GF-D8 (cell line): ENCODE measurements around the gene RPUSD3.
A peak's percentile ranks its signal among the peaks of the same experiment; 100 is the strongest.
"Not testable (repeated sequence)": the region's sequence is repeated elsewhere in the genome, so short reads cannot be mapped to it uniquely, and the experiment has no call there.

Source experiments
- DNase-seq: peaks from one replicate; lab custom pipeline; 2025; lab: John Stamatoyannopoulos, UW

RPUSD3 gene

DNA sequence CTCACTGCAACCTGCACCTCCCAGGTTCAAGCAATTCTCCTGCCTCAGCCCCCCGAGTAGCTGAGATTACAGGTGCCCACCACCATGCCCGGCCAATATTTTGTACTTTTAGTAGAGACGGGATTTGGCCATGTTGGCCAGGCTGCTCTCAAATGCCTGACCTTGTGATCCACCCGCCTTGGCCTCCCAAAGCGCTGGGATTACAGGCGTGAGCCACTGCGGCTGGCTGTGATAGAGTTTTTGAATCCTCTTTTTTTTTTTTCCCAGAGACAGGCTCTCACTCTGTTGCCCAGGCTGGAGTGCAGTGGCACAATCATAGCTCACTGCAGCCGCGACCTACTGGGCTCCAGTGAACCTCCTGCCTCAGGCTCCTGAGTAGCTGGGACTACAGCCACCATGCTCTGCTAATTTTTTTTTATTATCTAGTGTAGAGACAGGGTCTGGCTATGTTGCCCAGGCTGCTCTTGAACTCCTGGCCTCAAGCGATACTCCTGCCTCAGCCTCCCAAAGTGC lies 21.4 kb upstream of the RPUSD3 start:
- DNase-seq: not testable (repeated sequence)

DNA sequence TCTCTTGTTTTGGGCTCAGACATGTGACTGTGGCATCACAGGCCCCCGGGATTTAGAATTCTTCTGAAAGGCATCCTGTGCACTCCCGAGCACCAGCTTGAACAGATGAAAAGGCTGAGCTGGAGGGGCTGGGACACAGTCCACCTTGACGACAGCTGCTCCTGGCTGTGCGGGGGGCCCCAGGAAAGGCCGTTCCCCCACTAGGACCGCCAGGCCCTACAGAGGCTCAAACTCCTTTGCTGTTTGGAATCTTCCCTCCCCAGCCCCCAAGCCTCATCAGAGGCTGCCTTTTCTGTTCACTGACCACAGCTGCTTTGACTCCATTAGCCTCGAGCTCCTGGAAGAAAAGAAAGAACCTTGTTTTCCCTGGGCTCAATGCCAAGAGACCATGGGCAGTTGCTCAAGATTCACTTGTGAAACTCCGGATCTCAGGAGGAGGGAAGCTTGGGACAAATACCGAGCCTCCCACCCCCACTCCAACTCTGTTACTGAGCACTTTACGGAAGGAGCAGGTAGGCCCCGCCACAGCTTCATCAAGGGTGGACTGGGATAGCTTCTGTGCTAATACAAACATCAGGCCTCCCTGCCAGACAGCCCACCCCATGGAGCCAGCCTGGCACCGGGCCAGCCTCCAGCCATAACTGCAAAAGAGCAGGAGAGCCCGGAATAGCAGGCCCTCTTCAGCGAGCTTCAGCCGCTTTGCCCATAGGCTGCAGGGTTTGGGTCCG lies 20.6 kb upstream of the RPUSD3 start:
- no peak for DNase-seq

DNA sequence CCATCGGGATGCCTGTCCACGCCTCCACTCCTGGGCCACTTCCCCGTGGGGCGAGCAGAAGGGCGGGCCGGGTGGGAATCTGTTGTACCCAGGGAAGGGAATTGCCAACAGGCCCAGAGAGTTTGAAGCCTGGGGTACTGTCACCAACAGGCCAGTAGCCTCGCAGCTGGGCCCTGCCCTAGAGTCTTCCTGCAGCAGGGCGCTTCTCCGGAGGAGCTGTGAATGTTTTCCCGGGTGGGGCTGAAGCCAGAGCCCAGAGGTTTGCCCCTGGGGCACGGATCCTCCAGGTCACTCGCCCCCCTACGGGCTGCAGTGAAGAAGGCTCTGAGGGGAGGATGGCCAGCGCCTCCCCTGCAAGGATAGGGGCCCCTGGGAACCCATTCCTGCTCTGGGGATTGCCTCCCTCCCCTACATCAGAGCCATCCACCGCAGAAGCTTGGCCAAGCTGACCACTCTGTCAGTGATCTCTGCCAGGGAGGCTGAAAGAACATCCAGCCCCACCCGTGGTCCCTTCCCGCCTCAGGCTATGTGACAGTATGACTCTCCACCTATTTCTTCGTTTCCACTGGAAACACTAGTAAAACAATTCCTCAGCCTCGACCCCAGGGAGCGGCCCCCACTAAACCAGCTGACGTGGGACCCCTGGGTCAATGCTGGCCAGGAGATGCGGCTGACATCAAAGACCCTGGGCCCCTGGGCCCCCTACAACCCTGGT lies 19.4 kb upstream of the RPUSD3 start:
- no peak for DNase-seq

DNA sequence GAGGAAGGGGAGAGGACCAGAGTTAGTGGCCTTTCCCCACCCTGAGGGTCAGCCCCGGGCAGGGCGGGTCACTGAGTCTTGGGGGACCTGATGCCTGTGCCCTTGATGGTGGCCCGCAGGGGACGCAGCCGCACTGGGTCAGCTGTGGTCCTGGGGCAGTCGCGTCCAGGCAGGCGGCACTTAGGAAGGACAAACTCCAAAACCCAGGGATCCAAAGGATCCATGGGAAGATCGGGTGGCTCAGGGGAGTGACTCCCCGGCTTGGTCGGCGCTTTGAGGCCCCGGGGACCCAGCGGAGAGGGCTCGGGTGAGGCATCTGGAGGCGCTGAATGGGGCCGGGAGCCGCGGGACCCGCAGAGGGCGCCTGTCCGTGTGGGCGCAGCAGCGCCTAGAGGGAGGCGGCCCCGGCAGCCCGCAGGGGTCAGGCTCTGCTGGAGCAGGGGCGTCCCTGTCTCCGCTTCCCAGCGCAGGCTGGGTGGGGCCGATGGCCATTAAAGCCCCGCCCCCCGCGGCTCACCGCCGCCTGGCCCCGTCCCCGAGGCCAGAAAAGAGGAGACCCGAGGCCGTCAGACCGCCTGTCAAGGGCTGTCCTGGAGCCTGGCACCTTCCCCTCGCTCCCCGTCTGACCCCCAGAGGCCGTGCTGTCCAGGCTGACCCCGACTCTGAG lies 18.7 kb upstream of the RPUSD3 start:
- DNase-seq: no peak

DNA sequence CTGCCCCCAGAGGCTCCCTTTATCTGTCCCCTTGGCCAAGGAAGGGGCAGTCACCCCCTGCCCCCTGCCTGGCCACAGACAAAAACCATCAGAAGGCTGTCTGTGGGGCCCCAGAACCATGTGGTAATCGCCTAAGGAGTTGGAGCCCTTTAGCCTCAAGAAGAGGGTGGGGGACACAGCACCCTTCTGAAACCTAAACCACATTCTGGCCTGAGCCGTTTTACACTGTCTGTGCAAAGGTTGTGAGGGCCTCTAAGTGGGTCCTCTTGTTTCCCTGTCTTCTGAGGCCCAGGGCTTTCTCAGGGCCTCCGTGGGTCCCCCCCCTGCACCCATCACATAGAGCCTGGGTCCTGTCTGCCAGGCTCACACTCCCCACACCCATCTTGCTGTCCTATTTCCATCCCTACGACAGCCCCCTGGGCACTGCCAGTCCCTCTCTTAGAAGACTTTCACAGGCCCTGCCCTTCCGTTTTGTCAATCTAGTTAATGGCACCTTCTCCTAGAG lies 17.9 kb upstream of the RPUSD3 start:
- DNase-seq: no peak

DNA sequence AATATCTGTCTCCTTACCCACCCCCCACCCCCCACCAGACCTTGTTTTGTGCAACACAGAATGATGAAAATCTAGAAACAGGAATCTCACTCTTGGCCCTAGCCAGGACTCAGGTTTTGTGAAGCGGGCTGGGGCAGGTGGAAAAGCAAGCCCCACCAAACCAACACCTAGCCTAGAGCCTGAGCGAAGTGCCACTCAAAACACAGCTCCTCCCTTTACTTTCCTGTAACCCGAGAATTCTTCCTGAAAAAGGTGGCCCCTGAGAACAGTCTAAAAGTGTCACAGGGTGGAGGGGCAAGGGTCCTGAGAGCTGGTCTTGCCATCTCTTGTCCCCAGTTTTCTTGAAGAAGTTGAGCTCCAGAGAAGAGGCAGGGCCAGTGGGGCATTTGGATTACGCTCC lies 17.4 kb upstream of the RPUSD3 start:
- no peak for DNase-seq

DNA sequence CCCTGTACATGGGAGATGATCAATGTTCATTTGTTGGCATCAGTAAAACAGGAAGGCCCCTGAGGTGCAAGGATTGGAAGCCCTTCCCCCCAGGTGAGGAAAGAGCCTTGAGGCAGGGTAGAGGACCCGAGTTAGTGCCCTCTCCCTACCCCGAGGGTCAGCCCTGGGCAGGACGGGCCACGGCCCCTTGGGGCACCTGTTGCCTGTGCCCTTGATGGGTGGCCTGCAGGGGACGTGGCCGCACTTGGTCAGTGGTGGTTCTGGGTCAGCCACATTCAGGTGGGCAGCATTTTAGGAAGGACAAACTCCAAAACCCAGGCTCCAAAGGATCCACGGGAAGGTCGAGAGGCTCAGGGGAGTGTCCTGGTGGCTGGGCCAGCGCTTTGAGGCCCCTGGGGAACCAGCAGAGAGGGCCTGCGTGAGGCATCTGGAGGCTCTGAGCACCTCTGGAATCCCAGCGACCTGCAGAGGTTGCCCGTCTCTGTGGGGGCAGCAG lies 15.8 kb upstream of the RPUSD3 start:
- no peak for DNase-seq

DNA sequence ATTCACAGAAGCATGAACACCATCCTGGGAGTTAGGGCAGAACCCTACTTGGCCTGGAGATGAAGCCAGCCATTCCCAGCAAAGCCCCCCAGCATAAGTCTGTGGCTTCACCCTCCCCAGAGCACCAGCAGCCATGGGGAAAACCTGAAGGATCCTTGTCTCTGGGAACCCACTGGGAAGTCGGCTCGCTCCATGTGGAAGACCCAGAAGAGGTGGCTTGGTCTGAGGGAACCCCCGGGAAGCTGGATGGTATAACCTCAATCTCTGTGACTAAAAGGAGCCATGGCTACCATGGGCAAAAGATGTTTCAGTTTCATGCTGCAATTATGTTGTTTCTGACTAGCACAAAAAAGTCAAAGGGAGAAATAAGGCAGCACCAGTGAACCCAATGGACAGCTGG lies 11.8 kb upstream of the RPUSD3 start:
- DNase-seq: no peak

DNA sequence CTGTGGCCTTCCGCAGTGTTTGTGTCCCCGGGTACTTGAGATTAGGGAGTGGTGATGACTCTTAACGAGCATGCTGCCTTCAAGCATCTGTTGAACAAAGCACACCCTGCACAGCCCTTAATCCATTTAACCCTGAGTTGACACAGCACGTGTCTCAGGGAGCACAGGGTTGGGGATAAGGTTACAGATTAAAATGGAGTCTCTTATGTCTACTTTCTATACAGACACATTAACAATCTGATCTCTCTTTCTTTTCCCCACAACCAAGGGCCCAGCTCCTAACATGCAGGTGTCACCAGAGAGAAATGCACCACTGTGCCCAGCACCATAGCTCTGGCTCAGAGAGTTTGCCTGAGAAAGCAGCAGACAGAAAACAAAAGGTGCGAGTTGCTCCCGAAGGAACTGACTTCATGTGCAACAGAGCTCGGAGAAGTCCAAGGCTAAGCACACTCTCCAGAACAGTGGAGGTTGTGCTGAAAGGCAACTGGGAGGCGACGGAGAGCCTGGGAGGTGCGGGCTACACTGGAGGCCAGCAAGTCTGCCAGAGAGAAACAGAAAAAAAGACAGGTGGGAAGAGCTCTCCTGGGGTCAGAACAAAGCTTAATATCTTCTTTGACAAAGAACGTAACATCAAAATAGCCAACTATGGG lies 10.6 kb upstream of the RPUSD3 start:
- DNase-seq: not testable (repeated sequence)

DNA sequence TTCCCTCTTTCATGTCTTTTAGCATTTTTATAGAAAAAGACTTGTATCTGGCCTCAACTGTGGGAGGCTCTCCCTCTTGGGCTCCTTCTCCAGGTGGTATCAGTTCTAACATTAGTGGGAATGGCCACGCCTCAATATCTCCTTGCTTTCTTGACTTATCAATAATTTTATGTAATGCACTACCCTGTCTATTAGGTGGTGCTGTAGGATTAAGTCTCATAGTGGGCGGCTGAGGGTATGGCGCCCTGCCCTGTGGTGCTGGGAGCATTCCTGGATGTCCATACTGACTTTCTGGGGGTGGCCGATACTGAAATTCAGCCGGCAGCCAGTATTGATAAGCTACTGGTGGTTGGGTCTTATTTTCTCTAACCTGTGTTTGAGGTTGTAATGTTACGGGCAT lies 8.7 kb upstream of the RPUSD3 start:
- no peak for DNase-seq

DNA sequence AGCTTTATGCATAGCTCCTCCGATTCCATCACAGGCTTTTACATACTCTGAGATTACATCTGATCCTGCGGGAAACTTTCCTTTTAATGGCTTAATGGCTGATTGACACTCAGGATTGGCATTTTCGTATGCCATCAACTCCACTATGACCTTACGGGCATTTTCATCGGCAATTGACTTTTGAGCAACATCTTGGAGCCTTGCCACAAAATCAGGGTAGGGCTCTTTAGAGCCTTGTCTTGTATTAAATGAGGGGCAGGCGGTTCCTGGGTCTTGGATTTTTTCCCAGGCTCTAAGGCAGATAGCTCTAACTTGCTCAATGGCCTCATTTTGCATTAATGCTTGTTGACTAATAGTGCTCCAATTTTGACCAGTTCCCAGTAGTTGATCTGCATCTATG lies 8.1 kb upstream of the RPUSD3 start:
- not testable (repeated sequence) for DNase-seq

DNA sequence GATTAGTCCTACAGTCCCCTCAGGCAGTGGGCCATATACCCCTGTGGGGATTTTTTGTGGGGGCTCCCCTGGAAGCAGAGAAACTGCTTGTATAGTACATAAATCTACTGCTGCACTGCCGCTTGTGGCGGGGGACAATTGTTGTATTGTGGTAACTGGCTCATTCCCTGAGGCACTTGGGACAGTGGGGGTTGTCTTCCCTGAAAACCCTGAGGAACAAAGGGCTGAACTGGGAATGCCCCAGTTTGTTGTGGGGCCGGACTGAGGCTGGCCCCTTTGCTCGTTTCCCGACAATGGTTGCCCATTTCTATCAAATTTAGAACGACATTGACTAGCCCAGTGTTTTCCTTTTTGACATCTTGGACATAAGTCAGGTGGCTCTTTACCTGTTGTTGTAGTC lies 7.6 kb upstream of the RPUSD3 start:
- not testable (repeated sequence) for DNase-seq

DNA sequence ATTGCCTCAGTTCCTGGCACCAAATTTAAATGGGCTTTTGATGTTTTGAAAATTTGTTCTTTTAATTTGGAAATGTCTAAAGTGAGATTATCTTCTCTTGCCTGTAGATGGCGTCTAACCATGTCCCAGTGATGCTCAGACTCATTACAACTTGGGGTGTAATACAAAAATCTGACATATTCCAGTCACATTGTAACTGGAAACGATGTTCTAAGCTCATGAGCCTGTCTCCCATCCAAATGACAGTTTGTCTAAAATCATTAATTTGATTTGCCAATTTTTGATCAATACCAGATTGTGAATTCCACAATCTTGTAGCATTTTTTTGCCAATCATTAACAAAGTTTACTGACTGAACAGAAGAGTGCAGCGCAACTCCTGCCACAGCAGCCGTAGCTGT lies 5.1 kb upstream of the RPUSD3 start:
- DNase-seq: not testable (repeated sequence)

DNA sequence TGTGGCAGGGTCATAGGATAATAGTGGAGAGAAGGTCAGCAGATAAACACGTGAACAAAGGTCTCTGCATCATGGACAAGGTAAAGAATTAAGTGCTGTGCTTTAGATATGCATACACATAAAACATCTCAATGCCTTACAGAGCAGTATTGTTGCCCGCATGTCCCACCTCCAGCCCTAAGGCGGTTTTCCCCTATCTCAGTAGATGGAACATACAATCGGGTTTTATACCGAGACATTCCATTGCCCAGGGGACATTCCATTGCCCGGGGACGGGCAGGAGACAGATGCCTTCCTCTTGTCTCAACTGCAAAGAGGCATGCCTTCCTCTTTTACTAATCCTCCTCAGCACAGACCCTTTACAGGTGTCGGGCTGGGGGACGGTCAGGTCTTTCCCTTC lies 4.1 kb upstream of the RPUSD3 start:
- not testable (repeated sequence) for DNase-seq

DNA sequence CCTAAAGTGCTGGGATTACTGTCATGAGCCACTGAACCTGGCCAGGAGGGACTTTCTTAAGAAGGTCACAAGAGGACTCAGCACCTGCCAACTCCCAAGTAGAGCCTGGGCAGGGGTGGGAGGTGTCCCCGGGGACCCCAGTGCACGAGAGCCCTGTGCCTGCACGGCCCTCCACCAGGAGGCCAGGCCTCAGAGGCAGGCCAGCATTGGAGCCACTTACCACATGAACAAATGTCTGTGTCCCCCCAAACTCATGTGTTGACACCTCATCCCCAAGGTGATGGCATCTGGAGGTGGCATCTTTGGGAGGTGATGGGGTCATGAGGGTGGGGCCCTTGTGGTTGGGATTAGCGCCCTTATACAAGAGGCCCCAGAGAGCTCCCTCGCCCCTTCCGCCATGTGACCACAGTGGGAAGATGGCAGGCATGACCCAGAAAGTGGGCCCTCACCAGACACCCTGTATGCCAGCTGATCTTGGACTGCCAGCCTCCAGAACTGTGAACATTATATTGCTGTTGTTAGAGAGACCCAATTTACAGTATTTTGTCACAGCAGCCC lies 3.2 kb upstream of the RPUSD3 start:
- DNase-seq: no peak

DNA sequence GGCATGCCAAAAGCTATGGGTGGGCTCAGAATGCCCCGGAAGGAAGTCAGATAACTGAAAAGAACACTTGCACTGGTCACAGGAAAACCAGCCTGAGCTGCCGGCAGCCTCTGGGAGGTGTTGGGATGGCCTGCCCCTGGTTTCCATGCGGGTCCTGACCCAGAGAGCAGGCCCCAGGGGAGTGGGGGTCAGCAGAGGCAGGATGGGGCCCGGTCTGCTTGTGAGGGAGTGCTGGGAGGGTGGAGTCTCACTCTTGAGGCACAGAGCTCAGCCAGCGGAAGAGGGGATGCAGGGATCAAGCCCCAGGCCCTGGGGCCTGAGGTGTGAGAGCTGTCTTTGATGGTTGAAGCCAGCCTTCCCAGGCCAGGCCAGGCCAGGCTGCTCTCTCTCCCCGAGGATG lies 2.4 kb upstream of the RPUSD3 start:
- no peak for DNase-seq

DNA sequence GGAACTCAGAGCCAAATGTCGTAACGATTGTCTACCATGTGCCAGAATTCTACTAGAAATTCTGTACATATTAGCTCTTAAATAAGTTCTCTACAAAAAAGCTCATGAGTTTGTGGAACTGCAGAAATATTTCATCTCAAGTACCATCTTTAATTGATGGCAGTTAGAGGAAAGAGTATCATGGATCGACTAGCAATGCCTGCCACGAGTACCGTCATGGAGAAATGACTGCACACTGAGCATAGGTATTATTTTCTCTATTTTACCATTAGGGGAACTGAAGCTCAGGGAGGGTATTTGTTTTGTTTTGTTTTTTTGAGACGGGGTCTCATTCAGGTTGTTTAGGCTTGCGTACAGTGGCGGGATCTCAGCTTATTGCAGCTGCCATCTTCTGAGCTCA lies 2.8 kb downstream of the RPUSD3 start:
- DNase-seq: no peak

DNA sequence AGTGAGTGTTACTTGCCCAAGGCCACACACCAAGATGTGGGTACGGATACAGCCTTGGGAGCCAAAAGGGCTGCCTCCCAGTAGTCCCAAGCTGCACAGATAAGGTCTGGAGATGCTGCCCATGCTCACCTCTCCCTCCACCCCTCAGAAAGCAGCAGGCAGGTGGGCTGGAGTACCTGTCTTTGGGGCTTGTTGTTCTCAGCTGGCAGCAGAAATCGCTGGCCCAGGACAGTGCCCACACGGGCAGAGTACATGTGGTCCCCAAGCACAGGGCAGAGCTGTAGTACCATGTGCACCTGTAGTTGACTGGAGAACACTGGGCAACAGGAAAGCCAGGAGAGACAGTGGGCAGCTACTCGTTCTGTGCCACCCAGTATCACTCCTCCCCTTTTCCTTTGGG lies 5.0 kb downstream of the RPUSD3 start:
- no peak for DNase-seq

DNA sequence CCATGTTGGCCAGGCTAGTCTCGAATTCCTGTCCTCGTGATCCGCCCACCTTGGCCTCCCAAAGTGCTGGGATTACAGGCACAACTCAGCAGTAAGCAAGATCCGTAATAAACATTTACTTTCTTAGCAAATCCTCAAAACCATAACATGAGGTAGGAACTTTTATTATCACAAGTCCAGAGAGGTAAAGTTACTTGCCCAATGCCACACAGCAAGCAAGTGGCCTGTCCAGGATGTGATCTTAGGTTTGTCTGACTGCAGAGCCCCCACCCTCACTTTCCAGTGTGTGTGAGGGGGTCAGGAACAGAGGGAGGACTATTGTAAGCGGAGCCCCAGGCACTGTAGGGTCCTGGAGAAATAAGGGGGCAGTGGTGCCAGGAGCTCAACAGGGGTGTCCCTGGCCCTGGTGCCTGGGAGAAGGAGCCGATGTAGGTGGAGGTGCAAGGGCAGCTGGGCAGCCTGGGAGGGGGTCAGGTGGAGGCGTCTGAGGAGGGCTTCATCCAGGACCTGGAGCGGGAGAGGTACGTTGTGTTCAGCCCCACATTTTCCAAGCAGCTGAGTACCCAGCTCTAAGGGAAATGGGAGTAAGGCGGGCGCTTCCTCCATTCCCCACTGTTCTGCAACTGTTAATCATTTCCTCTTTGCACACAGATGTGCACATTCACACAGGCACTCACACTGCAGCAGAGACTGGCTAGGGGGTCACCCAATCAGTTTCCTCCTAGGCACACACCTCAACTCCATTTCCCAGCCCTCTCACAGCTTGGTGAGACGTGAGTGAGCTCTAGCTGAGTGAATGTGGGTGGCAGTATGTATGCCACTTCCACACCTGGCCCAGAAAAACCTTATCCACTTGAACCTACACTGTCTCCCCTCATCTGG lies 5.9 kb downstream of the RPUSD3 start:
- peak; percentile 59 for DNase-seq

DNA sequence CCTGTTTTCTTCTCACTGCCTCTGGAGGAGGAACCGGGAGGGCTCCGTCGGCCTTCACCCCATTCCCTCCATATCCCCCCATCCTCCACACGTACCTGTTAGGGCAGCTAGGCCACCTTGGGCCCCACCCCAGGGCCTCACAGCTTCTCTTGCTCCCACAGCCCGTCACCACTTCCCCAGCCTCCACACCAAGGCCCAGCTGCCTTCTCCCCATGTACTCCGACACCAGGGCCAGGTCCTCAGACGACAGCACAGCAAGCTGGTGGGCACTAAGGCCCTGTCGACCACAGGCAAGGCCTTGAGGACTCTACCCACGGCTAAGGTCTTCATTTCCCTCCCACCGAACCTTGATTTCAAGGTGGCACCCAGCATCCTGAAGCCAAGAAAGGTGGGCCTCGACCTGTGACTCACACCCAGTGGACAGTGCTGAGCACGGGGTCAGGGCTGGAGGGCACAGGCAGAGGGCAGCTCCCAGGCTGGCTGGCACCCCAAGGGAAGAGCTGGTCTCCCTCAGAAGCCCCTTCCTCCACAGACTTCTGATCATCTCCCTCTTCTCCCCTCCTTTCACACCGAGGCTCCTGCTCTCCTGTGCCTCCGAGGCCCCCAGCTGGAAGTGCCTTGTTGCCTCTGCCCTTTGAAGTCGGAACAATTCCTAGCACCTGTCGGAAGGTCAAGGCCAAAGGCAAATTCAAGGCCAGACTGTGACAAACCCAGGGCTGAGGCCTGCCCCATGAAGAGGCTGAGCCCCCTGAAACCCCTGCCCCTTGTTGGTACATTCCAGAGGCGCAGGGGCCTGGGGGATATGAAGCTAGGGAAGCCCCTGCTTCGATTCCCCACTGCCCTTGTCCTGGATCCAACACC lies 9.1 kb downstream of the RPUSD3 start:
- DNase-seq: no peak
